Effector CD8-positive, alpha-beta T cell (primary cell): ENCODE measurements around the gene GDPD2.

ENCODE experiments used
- DNase-seq: peaks from one replicate; lab custom pipeline; 2025; lab: John Stamatoyannopoulos, UW

GDPD2 gene

DNA sequence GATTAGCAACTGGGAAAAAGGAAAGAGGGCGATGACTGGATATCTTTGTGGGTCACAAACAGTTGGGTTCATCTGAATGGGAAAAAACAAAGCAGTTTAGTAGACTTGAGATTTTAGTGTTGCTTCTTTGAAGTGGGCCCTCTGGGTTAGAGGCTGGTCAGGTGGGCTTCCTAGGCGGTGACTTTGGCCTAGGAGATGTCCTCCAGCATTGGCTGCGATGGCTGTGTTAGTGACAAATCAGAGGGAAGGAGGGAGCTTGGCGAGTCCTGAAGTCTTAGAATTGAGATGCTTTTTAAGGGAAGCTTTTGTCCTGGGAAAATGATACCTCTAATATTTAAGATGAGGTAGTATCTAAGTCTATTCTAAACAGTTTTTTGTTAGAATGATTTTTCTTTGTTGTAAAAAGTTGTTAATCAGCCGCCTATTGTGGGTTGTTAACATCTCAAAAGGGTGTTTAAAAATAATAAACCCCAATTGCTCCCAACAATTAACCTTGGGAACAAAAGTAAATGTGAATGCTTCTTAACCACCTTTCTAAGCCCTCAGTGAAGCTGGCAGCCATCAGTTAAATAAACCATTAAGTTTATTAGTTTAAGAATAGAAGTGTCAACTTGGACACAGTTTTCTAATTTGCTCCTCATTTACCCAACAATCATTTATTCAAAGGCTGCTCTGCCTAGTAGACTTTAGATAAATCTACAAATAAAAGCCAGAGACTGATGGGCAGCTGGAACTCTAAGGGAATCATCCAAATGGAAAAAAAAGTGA lies 53.2 kb downstream of the GDPD2 start:
- no peak for DNase-seq

GRCh38 chrX:70476934-70477733 lies 54.0 kb downstream of the GDPD2 start:
- no peak for DNase-seq

DNA sequence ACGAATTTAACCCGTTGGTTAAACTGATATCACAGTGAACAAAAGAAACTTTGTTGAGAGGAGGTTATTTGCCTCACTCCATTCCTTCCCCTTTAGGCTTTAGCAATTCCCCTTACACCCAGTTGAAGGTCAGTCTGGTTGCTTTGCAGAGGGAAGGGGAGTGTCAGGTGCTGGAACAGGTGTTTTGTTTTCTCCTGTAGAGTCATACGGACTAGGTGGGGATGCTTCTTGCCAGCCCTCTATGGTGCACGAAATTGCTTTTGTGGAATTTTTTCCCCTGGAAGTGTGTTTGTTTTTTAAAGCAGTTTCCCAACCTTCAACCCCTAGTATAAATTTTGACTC lies 54.6 kb downstream of the GDPD2 start:
- DNase-seq, result no peak

DNA sequence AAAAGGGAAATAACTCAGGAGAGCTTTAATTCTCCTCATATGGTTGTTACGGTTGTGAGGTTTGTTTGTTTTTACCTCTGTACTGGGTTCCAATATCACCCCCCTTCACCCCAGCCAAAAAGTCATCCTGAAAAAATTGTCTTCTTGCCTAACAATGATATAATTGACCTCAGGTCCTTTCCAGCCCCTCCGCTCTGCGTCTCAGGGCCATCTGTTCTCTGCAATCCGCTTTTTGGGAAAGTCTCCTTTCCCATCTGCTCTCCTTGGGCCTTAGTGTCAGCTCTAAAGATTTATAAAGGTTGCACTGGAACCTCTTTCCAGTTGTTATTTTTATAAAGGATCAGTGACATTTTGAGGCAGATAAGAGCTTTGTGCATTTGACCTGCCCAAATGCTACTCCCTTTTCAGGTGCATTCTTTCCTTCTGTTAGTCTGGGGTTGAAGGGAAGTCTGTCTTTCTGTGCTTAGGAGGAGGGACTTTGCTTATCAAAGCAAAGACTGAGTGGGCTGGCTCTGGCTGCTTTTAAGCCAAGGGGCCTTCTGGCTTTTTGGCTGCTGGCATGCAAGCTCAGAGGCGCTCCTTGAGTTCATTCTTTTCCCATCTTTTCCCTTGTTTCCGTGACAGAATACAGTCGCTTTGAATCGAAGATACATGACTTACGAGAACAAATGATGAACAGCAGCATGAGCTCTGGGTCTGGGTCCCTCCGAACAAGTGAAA lies 55.6 kb downstream of the GDPD2 start:
- DNase-seq, result no peak

- no peak for DNase-seq
Observed at GRCh38 chrX:70479247-70479921, 56.3 kb downstream of the GDPD2 start.

DNA sequence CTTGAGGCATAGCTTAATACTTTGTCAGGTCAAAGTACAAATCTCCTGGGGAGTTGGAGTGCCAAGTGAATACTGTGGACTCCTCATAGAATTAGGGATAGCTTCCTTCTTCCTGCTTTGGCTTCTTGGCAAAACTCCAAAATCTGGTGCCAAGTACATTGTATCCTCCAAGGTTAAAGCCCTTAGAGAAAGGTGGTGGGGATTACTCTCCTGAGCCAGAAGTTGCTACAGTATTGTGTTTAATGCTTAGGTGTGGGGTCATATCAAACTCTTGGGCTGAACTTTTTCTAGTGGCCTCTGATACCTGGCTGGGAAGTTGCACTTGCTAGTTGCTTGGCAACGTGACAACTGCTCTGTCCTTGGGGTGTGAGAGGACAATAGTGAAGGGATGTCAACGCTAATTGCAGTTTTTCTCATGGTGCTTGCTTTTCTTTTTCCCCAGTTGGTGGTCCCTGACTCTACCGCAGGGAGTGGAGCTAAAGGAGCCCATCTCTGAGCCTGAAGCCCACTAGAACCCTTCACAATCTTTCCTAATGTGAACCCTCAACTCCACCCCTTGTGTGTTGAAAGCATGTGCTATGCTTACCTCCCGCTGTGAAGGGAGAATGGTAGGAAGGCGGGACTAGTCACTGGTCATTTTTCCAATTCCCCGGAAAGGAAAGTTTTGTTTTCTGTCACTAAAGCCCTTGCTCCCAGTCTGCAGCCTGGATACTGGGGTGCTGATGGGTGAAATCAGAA lies 57.0 kb downstream of the GDPD2 start:
- no peak for DNase-seq

- DNase-seq, result no peak
Observed at GRCh38 chrX:70480660-70481018, 57.5 kb downstream of the GDPD2 start.

DNA sequence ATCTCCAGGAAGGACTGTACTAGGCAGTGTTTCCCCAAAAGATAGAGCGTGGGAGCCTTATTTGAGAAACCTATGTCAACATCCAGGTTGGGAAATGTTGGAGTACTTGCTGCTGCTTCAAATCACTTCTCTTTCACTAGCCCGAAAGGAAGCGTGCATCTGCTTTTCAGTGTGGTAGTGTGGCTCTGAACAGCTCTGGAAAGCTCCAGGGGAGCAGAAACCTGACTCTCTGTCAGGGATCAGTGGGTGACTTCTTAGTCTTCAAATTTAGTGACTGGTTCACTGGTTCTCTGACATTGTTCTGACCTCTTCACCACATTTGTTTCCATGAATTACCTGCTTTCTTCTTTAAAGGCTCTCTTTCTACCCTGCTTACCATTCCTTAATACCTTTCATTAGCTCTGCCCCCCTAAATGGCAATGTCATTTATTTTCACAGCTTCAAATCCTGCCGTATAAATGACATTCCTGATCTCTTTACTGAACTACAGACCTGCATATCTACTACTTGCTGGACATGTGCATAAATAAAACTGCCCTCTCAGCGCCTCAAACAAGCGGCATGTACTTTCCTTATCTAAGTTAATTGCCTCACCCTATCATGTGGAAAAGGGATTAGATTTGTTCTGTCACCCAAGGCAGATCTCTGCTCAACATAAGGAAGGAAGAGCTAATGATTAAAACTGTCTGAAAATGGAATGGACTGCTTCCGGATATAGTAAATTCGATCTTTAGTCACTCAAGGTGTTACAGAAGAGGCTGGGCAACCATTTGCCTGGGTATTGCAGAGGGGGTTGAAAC lies 58.6 kb downstream of the GDPD2 start:
- no peak for DNase-seq

GRCh38 chrX:70482300-70482699 lies 59.2 kb downstream of the GDPD2 start:
- DNase-seq, result no peak
